SK-N-MC (cell line): ENCODE results near the gene MYCBPAP.
A peak's percentile ranks its signal among the peaks of the same experiment; 100 is the strongest.

ENCODE experiments used
- DNase-seq: peaks from one replicate; pipeline ENCODE4 v3.0.0-alpha.2; 2011; ENCODE audit warnings: low read depth, low spot score
- H3K27ac ChIP-seq: fragments of 200-600 bp; sonication (generic); 2 replicates; pipeline ENCODE4 v1.5.1; 2016; ENCODE audit warnings: mixed run types
- H3K36me3 ChIP-seq: fragments of 200-600 bp; sonication (generic); 2 replicates; pipeline ENCODE4 v1.6.1; 2017; ENCODE audit warnings: antibody characterized with exemption, low read length, mixed read lengths; ENCODE audit not compliant: insufficient read depth
- H3K4me3 ChIP-seq: fragments of 200-600 bp; sonication (generic); 2 replicates; pipeline ENCODE4 v1.5.1; 2016
- H3K9ac ChIP-seq: fragments of 200-600 bp; sonication (generic); 2 replicates; pipeline ENCODE4 v1.8.0; 2017; ENCODE audit warnings: mixed run types, mixed read lengths; ENCODE audit not compliant: insufficient read length
- H3K9me3 ChIP-seq: fragments of 200-600 bp; sonication (generic); 2 replicates; pipeline ENCODE4 v1.6.1; 2017; ENCODE audit warnings: low read depth, mild to moderate bottlenecking, antibody characterized with exemption, low read length, moderate library complexity, mixed read lengths
- EZH2 ChIP-seq: fragments of 200-600 bp; sonication (generic); IDR thresholded peaks from one replicate; pipeline ENCODE4 v1.6.1; 2017; ENCODE audit warnings: antibody characterized with exemption
- FOXP2 ChIP-seq: optimal IDR thresholded peaks from 2 replicates; pipeline ENCODE3; 2011; ENCODE audit warnings: mild to moderate bottlenecking, moderate library complexity; ENCODE audit not compliant: insufficient read depth; ENCODE audit errors: extremely low read length, control extremely low read depth
- POLR2AphosphoS5 ChIP-seq: IDR thresholded peaks from 2 replicates; pipeline ENCODE4 v1.6.1; 2012; ENCODE audit warnings: mild to moderate bottlenecking, low read depth, low read length, borderline replicate concordance

Gene MYCBPAP

GRCh38 chr17:50536683-50537646 lies 28.7 kb downstream of the MYCBPAP start:
- Histone ChIP-seq H3K9ac (no peak overlapping the region), H3K9me3 (no peaks in the 10 kb centered on the region), H3K27ac (no peak overlapping the region), H3K36me3 (no peaks in the 10 kb centered on the region), H3K4me3 (no peak overlapping the region)
- TF ChIP-seq EZH2, result no peak
- no peak for TF ChIP-seq POLR2AphosphoS5
- TF ChIP-seq FOXP2, result no peak
- no peak for DNase-seq

- no peak overlapping the region for H3K4me3 ChIP-seq
- no peak overlapping the region for H3K9ac ChIP-seq
- H3K27ac ChIP-seq, result no peak overlapping the region
- no peaks in the 10 kb centered on the region for H3K9me3 ChIP-seq
- no peak for DNase-seq
- no peaks in the 10 kb centered on the region for H3K36me3 ChIP-seq
- TF ChIP-seq FOXP2, result no peak
Observed at GRCh38 chr17:50537721-50538548, 29.7 kb downstream of the MYCBPAP start.

- no peak overlapping the region for H3K27ac ChIP-seq
- no peak overlapping the region for H3K9ac ChIP-seq
Observed at GRCh38 chr17:50538549-50539410, 30.5 kb downstream of the MYCBPAP start.

GRCh38 chr17:50539762-50540559 lies 31.7 kb downstream of the MYCBPAP start:
- Histone ChIP-seq H3K9ac (no peak overlapping the region), H3K27ac (no peak overlapping the region), H3K36me3 (no peaks in the 10 kb centered on the region), H3K4me3 (no peak overlapping the region), H3K9me3 (no peaks in the 10 kb centered on the region)
- TF ChIP-seq EZH2 (no peak), FOXP2 (no peak), POLR2AphosphoS5 (no peak)
- no peak for DNase-seq

More at GRCh38 chr17:50538549-50539410, 30.5 kb downstream of the MYCBPAP start:
- TF ChIP-seq POLR2AphosphoS5 (no peak), EZH2 (no peak), FOXP2 (no peak)
- no peak for DNase-seq
- Histone ChIP-seq H3K36me3 (no peaks in the 10 kb centered on the region), H3K9me3 (no peaks in the 10 kb centered on the region), H3K4me3 (no peak overlapping the region)

- Histone ChIP-seq H3K9me3 (no peaks in the 10 kb centered on the region), H3K9ac (no peak overlapping the region), H3K27ac (no peak overlapping the region), H3K36me3 (no peaks in the 10 kb centered on the region), H3K4me3 (no peak overlapping the region)
- TF ChIP-seq POLR2AphosphoS5, result no peak
- TF ChIP-seq FOXP2, result no peak
- no peak for DNase-seq
Observed at GRCh38 chr17:50540560-50541401, 32.5 kb downstream of the MYCBPAP start.

GRCh38 chr17:50541402-50541715 lies 33.1 kb downstream of the MYCBPAP start:
- DNase-seq, result no peak
- no peak overlapping the region for H3K27ac ChIP-seq
- H3K9me3 ChIP-seq, result no peaks in the 10 kb centered on the region
- TF ChIP-seq FOXP2 (no peak), EZH2 (no peak), POLR2AphosphoS5 (no peak)
- H3K9ac ChIP-seq, result peak overlapping the region; percentile 69
- no peaks in the 10 kb centered on the region for H3K36me3 ChIP-seq
- H3K4me3 ChIP-seq, result peak overlapping the region; percentile 91
